ENCODE results near the gene CNPY4.
A peak's percentile ranks its signal among the peaks of the same experiment; 100 is the strongest.

CNPY4 gene

GRCh38 chr7:100089458-100090196 lies 29.8 kb upstream of the CNPY4 start:
- peaks cover 43% of the 10 kb centered on the region for H3F3A ChIP-seq (ENCODE audit: insufficient read depth, low read length)
- peak overlapping the region; percentile 47; the same call in 1 of the 2 replicates for H3K27ac ChIP-seq (ENCODE audit: low read length)
- peak overlapping the region; percentile 97 for H3K4me2 ChIP-seq (ENCODE audit: low read depth, low read length)
- H3K4me1 ChIP-seq (ENCODE audit: low read length): peaks cover 9% of the 10 kb centered on the region; the same call in 1 of the 2 replicates
- no peak for DNase-seq
- H3K4me3 ChIP-seq (ENCODE audit: low read length): peak overlapping the region; percentile 83
- no peaks in the 10 kb centered on the region for H3K9me2 ChIP-seq (replicated peaks; ENCODE audit: insufficient read depth, low read length)
- H3K27me3 ChIP-seq (replicated peaks; ENCODE audit: insufficient read depth, low read length): no peaks in the 10 kb centered on the region
- peak overlapping the region; percentile 86 for H3K9ac ChIP-seq (ENCODE audit: low read length)
- peak overlapping the region; percentile 65 for H2AFZ ChIP-seq (ENCODE audit: low read length)
- H3K9me3 ChIP-seq (replicated peaks; ENCODE audit: insufficient read depth, low read length): no peaks in the 10 kb centered on the region
- H4K20me1 ChIP-seq (ENCODE audit: insufficient read depth, low read length): no peaks in the 10 kb centered on the region
- TF ChIP-seq, protein P1, sequence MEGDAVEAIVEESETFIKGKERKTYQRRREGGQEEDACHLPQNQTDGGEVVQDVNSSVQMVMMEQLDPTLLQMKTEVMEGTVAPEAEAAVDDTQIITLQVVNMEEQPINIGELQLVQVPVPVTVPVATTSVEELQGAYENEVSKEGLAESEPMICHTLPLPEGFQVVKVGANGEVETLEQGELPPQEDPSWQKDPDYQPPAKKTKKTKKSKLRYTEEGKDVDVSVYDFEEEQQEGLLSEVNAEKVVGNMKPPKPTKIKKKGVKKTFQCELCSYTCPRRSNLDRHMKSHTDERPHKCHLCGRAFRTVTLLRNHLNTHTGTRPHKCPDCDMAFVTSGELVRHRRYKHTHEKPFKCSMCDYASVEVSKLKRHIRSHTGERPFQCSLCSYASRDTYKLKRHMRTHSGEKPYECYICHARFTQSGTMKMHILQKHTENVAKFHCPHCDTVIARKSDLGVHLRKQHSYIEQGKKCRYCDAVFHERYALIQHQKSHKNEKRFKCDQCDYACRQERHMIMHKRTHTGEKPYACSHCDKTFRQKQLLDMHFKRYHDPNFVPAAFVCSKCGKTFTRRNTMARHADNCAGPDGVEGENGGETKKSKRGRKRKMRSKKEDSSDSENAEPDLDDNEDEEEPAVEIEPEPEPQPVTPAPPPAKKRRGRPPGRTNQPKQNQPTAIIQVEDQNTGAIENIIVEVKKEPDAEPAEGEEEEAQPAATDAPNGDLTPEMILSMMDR (IDR thresholded peaks at IDR 0.05; ENCODE audit: low read length): no peak
- TF ChIP-seq EZH2 (optimal IDR thresholded peaks at IDR 0.05; ENCODE audit: low read depth, low read length): no peak
- TF ChIP-seq EZH2phosphoT487 (IDR thresholded peaks at IDR 0.05; ENCODE audit: low read length): no peak
- peaks cover 40% of the 10 kb centered on the region for H3K79me2 ChIP-seq (ENCODE audit: low read length)
- H3K36me3 ChIP-seq (replicated peaks; ENCODE audit: insufficient read depth, low read length): peaks cover 23% of the 10 kb centered on the region

DNA sequence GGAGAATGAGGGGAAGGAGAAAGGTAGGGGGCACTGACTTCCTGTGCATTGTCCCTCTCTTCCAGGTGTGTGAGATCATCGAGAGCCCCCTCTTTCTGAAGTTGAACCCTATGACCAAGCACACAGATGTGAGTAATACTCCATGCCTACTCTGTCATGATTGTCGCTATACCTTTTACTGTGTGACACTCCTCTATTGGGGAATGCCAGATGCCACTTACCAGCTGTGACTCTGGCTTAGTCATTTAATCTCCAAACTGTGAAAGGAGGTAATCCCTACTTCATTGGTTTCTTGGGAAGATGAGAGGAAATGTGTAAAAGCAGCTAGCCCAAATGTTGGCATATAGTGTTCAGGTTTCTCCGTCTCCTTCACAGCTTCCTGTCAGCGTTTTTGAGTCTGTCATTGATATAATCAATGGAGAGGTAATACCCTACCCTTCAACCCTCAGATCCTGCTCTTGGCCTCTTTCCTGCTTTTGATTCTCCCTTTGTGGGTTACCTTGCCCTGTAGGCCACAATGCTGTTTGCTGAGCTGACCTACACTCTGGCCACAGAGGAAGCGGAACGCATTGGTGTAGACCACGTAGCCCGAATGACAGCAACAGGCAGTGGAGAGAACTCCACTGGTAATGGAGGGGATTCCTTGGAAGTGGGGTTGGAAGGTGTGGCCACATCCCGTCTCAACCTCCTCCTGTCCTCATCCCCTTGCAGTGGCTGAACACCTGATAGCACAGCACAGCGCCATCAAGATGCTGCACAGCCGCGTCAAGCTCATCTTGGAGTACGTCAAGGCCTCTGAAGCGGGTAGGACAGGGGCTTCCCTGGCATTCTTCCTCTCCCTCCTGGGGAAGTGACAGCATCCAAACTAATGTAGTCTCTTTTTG lies 28.7 kb upstream of the CNPY4 start:
- no peak overlapping the region for H3K27ac ChIP-seq (ENCODE audit: low read length)
- H3K36me3 ChIP-seq (replicated peaks; ENCODE audit: insufficient read depth, low read length): peaks cover 31% of the 10 kb centered on the region
- H3K9ac ChIP-seq (ENCODE audit: low read length): no peak overlapping the region
- no peak overlapping the region for H3K4me3 ChIP-seq (ENCODE audit: low read length)
- no peak for DNase-seq
- H3K4me2 ChIP-seq (ENCODE audit: low read depth, low read length): no peak overlapping the region
- H3K9me2 ChIP-seq (replicated peaks; ENCODE audit: insufficient read depth, low read length): no peaks in the 10 kb centered on the region
- H3K27me3 ChIP-seq (replicated peaks; ENCODE audit: insufficient read depth, low read length): no peaks in the 10 kb centered on the region
- H3F3A ChIP-seq (ENCODE audit: insufficient read depth, low read length): peaks cover 51% of the 10 kb centered on the region
- H3K79me2 ChIP-seq (ENCODE audit: low read length): peaks cover 51% of the 10 kb centered on the region
- H3K4me1 ChIP-seq (ENCODE audit: low read length): peaks cover 9% of the 10 kb centered on the region; the same call in 1 of the 2 replicates
- no peaks in the 10 kb centered on the region for H3K9me3 ChIP-seq (replicated peaks; ENCODE audit: insufficient read depth, low read length)
- no peak overlapping the region for H2AFZ ChIP-seq (ENCODE audit: low read length)
- TF ChIP-seq, protein P1 (IDR thresholded peaks at IDR 0.05; ENCODE audit: low read length): no peak
- TF ChIP-seq EZH2 (optimal IDR thresholded peaks at IDR 0.05; ENCODE audit: low read depth, low read length): no peak
- no peak for TF ChIP-seq EZH2phosphoT487 (IDR thresholded peaks at IDR 0.05; ENCODE audit: low read length)
- H4K20me1 ChIP-seq (ENCODE audit: insufficient read depth, low read length): no peaks in the 10 kb centered on the region

- no peak overlapping the region for H2AFZ ChIP-seq (ENCODE audit: low read length)
- H3F3A ChIP-seq (ENCODE audit: insufficient read depth, low read length): peaks cover 54% of the 10 kb centered on the region
- H4K20me1 ChIP-seq (ENCODE audit: insufficient read depth, low read length): no peaks in the 10 kb centered on the region
- no peak overlapping the region for H3K4me2 ChIP-seq (ENCODE audit: low read depth, low read length)
- H3K4me3 ChIP-seq (ENCODE audit: low read length): no peak overlapping the region
- H3K9ac ChIP-seq (ENCODE audit: low read length): no peak overlapping the region
- TF ChIP-seq EZH2phosphoT487 (IDR thresholded peaks at IDR 0.05; ENCODE audit: low read length): no peak
- TF ChIP-seq, protein P1 (IDR thresholded peaks at IDR 0.05; ENCODE audit: low read length): no peak; the same call in 1 of the 2 replicates
- TF ChIP-seq EZH2 (optimal IDR thresholded peaks at IDR 0.05; ENCODE audit: low read depth, low read length): no peak
- no peak overlapping the region for H3K27ac ChIP-seq (ENCODE audit: low read length)
- peaks cover 9% of the 10 kb centered on the region; the same call in 1 of the 2 replicates for H3K4me1 ChIP-seq (ENCODE audit: low read length)
- peaks cover 58% of the 10 kb centered on the region for H3K79me2 ChIP-seq (ENCODE audit: low read length)
- H3K27me3 ChIP-seq (replicated peaks; ENCODE audit: insufficient read depth, low read length): no peaks in the 10 kb centered on the region
- DNase-seq: no peak
- peaks cover 33% of the 10 kb centered on the region for H3K36me3 ChIP-seq (replicated peaks; ENCODE audit: insufficient read depth, low read length)
- no peaks in the 10 kb centered on the region for H3K9me2 ChIP-seq (replicated peaks; ENCODE audit: insufficient read depth, low read length)
- no peaks in the 10 kb centered on the region for H3K9me3 ChIP-seq (replicated peaks; ENCODE audit: insufficient read depth, low read length)
These were observed 27.8 kb upstream of the CNPY4 start for GRCh38 chr7:100091411-100092181.
